D721Med (cell line): ENCODE measurements around the gene MATCAP1.
A peak's percentile ranks its signal among the peaks of the same experiment; 100 is the strongest.

ENCODE experiments used
- DNase-seq: peaks from one replicate; pipeline ENCODE4 v3.0.0; 2011; ENCODE audit warnings: low spot score; ENCODE audit not compliant: insufficient read length
- FAIRE-seq: peaks from 2 replicates; lab custom pipeline; 2011; peaks lifted over from hg19 to GRCh38; lab: Jason Lieb, UNC
- TF ChIP-seq, protein P1 (sequence below): IDR thresholded peaks from 2 replicates; pipeline ENCODE4 v1.5.1; 2012; ENCODE audit warnings: mild to moderate bottlenecking, control low read depth; ENCODE audit not compliant: insufficient read depth; ENCODE audit errors: missing control alignments

MATCAP1 gene

GRCh38 chr16:67183627-67184452, at the start of gene MATCAP1:
TSS of gene MATCAP1 (minus strand) at chr16:67183963. CDS start at chr16:67180610, 3,353 bp downstream.
- TF ChIP-seq, protein P1, sequence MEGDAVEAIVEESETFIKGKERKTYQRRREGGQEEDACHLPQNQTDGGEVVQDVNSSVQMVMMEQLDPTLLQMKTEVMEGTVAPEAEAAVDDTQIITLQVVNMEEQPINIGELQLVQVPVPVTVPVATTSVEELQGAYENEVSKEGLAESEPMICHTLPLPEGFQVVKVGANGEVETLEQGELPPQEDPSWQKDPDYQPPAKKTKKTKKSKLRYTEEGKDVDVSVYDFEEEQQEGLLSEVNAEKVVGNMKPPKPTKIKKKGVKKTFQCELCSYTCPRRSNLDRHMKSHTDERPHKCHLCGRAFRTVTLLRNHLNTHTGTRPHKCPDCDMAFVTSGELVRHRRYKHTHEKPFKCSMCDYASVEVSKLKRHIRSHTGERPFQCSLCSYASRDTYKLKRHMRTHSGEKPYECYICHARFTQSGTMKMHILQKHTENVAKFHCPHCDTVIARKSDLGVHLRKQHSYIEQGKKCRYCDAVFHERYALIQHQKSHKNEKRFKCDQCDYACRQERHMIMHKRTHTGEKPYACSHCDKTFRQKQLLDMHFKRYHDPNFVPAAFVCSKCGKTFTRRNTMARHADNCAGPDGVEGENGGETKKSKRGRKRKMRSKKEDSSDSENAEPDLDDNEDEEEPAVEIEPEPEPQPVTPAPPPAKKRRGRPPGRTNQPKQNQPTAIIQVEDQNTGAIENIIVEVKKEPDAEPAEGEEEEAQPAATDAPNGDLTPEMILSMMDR, result no peak
- FAIRE-seq (no peak), DNase-seq (peak; percentile 83)

DNA sequence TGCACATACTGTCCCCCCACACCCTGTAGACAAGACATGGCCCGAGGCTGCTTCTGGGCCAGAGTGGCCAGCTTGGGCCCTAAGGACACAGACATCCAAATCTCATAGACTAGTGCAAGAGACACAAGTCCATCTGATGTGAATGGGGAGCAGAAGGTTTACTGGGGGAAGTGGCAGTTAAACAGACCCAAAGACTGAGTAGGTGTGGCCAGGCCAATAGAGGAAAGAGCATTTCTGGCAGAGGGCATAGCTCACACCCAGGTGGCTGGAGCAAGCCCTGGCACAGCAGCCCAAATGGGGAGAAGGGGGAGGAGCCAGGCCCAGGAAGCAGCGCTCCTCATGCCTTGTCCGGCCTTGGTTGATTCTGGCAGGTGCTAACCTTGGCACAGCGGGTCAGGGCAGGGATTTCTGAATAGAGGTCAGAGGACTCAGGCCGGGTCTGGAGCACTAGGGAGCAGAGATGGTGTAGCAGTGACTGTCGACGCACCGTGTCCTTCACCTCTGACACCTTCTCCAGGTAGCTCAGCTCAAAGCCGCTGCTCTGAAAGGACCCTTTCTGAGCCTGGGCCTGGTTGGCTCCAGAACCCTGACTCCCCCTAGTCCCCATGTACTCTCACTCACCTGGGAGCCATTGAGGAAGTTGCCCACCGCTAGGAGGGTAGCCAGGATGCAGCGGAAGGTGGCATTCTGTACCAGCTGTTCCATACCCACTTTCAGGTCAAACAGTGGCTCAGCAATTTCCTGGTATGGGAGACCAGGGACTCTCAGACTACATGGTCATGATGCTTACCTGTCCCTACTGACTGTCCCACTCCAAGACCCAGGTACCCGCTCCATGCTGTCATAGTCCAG, 47.3 kb upstream of the MATCAP1 start:
- FAIRE-seq (no peak), DNase-seq (no peak)
- TF ChIP-seq, protein P1, result no peak

DNA sequence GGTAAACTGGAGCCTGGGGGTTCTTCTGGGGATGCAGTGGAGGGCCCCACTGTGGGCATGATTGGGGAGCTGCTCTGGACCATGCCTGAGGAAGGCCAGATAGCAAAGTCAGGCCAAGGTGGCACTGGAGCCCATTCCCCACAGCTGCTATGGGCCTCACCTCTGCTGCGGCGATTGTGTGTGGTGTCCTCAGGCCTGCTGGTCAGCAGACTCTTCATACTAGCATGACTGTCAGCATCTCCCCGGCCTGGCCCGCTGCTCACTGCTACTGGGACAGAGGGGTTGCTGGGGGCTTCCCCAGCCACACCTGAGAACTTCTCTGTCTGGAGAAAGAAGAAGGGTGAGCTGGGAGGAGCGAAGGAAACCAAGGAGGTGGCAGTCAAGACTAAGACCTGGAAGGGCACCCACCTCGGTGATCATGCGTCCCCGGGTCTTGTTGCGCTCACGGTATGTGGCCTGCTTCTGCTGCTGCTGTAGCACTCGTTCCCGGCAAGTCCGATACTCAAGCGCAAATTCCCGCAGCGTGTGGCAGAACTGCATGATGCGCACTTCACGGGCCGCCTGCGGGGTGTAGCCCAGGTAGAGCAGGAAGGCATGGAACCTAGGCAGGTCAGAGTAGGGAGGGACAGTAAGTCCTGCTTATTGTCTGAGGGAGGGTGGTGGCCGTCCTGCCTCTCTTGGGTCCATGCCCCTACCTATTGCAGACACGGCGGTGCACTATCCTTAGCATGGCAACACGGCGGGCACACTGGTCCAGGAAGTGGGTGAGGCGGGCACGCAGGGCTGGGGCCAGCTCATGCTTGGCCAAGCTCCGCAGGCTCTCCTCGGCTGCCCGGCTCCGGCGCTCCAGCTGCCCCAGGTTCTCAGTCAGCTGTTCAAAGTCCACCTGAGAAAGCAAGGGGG, 46.4 kb upstream of the MATCAP1 start:
- FAIRE-seq (no peak), DNase-seq (no peak)
- TF ChIP-seq, protein P1, result no peak

GRCh38 chr16:67228905-67229304, 45.1 kb upstream of the MATCAP1 start:
- no peak for FAIRE-seq
- TF ChIP-seq, protein P1, result no peak
- DNase-seq, result no peak

DNA sequence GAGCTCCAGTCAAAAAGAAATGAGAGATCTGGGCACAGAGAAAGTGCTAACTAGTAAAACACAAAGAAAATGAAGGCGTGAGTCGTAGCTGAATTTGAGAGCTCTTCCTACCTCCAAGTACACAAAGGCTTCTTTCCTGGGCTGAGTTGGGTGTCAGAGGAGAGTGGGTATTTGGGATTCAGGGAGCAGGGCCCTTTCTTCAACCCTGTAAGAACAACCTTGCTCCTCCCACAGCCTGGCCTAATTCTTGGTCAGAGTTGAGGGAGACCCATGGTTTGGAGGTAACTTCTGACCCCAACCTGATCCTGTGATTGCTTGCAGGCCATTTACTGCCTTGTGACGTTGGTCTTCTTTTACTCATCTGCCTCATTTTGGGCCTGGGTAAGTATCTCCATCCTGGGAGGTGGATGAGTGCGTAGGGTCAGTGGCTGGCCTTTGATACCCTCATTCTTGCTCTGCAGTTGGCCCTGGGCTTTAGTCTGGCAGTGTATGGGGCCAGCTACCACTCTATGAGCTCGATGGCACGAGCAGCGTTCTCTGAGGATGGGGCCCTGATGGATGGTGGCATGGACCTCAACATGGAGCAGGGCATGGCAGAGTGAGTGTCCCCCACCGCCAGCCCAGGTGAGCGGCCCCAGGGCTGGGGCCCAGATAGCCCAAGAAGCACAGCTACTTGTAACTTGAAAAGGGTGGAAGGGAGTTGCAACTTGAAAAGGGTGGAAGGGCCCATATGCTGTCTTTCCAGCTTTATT, 44.4 kb upstream of the MATCAP1 start:
- TF ChIP-seq, protein P1, result no peak
- no peak for FAIRE-seq
- DNase-seq, result no peak

- TF ChIP-seq, protein P1, result no peak
- no peak for FAIRE-seq
- DNase-seq, result no peak
Observed at GRCh38 chr16:67227567-67227921, 43.8 kb upstream of the MATCAP1 start.
